ENCODE measurements around the gene LBHD1.

- TF ChIP-seq POLR2AphosphoS5 (IDR thresholded peaks at IDR 0.05; ENCODE audit: insufficient read depth, low read depth, low read length), result no peak
- TF ChIP-seq, protein P1, sequence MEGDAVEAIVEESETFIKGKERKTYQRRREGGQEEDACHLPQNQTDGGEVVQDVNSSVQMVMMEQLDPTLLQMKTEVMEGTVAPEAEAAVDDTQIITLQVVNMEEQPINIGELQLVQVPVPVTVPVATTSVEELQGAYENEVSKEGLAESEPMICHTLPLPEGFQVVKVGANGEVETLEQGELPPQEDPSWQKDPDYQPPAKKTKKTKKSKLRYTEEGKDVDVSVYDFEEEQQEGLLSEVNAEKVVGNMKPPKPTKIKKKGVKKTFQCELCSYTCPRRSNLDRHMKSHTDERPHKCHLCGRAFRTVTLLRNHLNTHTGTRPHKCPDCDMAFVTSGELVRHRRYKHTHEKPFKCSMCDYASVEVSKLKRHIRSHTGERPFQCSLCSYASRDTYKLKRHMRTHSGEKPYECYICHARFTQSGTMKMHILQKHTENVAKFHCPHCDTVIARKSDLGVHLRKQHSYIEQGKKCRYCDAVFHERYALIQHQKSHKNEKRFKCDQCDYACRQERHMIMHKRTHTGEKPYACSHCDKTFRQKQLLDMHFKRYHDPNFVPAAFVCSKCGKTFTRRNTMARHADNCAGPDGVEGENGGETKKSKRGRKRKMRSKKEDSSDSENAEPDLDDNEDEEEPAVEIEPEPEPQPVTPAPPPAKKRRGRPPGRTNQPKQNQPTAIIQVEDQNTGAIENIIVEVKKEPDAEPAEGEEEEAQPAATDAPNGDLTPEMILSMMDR (IDR thresholded peaks at IDR 0.05; ENCODE audit: extremely low read depth in 1 of 2, insufficient read depth in 1 of 2, low read depth in 1 of 2, low read length in 2 of 2), result no peak
- TF ChIP-seq FOS (IDR thresholded peaks at IDR 0.05; ENCODE audit: borderline replicate concordance, insufficient read depth, low read length), result no peak
- TF ChIP-seq GATA2 (IDR thresholded peaks at IDR 0.05; ENCODE audit: insufficient read depth, insufficient read length, low read depth, low read length), result no peak
- TF ChIP-seq POLR2A (IDR thresholded peaks at IDR 0.05; ENCODE audit: low read depth, low read length), result no peak
- no peak for TF ChIP-seq JUN (IDR thresholded peaks at IDR 0.05; ENCODE audit: borderline replicate concordance, insufficient read depth, insufficient read length, low read depth)
- TF ChIP-seq, protein P2, sequence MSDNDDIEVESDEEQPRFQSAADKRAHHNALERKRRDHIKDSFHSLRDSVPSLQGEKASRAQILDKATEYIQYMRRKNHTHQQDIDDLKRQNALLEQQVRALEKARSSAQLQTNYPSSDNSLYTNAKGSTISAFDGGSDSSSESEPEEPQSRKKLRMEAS (IDR thresholded peaks at IDR 0.05; ENCODE audit: insufficient read depth, insufficient read length), result no peak
- no peak for TF ChIP-seq EZH2 (IDR thresholded peaks at IDR 0.05; ENCODE audit: borderline replicate concordance, low read depth, low read length, severe bottlenecking)
- no peak for TF ChIP-seq MYC (IDR thresholded peaks at IDR 0.05; ENCODE audit: low read depth, low read length)
These were observed 44.1 kb upstream of the LBHD1 start for GRCh38 chr11:62716206-62716605.
